Midbrain (tissue), 1 donor: ENCODE results near the gene KTI12.
"Not testable (repeated sequence)": the region's sequence is repeated elsewhere in the genome, so short reads cannot be mapped to it uniquely, and the experiment has no call there.

Source experiments
- DNase-seq: peaks from one replicate; lab custom pipeline; 2025; lab: John Stamatoyannopoulos, UW

KTI12 gene

GRCh38 chr1:52041551-52042185 lies 8.1 kb upstream of the KTI12 start:
- no peak for DNase-seq

GRCh38 chr1:52037909-52038308 lies 4.3 kb upstream of the KTI12 start:
- no peak for DNase-seq

- DNase-seq: no peak
These were observed 3.8 kb upstream of the KTI12 start for GRCh38 chr1:52037402-52037814.

GRCh38 chr1:52034050-52034384 lies 407 bp upstream of the KTI12 start:
- DNase-seq: no peak

- DNase-seq: no peak
These were observed 852 bp downstream of the KTI12 start for GRCh38 chr1:52032785-52033131.

- DNase-seq: no peak
These were observed 1.4 kb downstream of the KTI12 start for GRCh38 chr1:52032124-52032784.

GRCh38 chr1:52028839-52029238 lies 4.8 kb downstream of the KTI12 start:
- not testable (repeated sequence) for DNase-seq

- no peak for DNase-seq
These were observed 5.3 kb downstream of the KTI12 start for GRCh38 chr1:52028328-52028727.

- no peak for DNase-seq
These were observed 7.3 kb downstream of the KTI12 start for GRCh38 chr1:52026278-52026677.

GRCh38 chr1:52022133-52022532 lies 11.5 kb downstream of the KTI12 start:
- DNase-seq: no peak

- DNase-seq: no peak
These were observed 25.4 kb downstream of the KTI12 start for GRCh38 chr1:52008071-52008809.

- DNase-seq: no peak
These were observed 26.2 kb downstream of the KTI12 start for GRCh38 chr1:52007215-52008002.

- DNase-seq: not testable (repeated sequence)
These were observed 27.5 kb downstream of the KTI12 start for GRCh38 chr1:52006081-52006553.

- not testable (repeated sequence) for DNase-seq
These were observed 28.1 kb downstream of the KTI12 start for GRCh38 chr1:52005548-52005947.

- no peak for DNase-seq
These were observed 29.7 kb downstream of the KTI12 start for GRCh38 chr1:52003877-52004276.

GRCh38 chr1:52002038-52002917 lies 31.3 kb downstream of the KTI12 start:
- DNase-seq: peak; percentile 78

- no peak for DNase-seq
These were observed 34.9 kb downstream of the KTI12 start for GRCh38 chr1:51998701-51999100.

- no peak for DNase-seq
These were observed 35.6 kb downstream of the KTI12 start for GRCh38 chr1:51997974-51998382.

- DNase-seq: no peak
These were observed 43.1 kb downstream of the KTI12 start, which contains the start of gene RAB3B for GRCh38 chr1:51990478-51990965. Gene RAB3B (minus strand): TSS chr1:51990700. CDS start chr1:51977117, 13,583 bp downstream.

GRCh38 chr1:51989582-51990477 lies 43.8 kb downstream of the KTI12 start:
- no peak for DNase-seq
